AG09309 (cell line): ENCODE data around the gene POFUT1.
"Not testable (repeated sequence)": the region's sequence is repeated elsewhere in the genome, so short reads cannot be mapped to it uniquely, and the experiment has no call there.

Source experiments
- DNase-seq: peaks from one replicate; pipeline ENCODE4 v3.0.0-alpha.2; 2010; ENCODE audit warnings: low read depth
- H3K4me3 ChIP-seq: 2 replicates; pipeline ENCODE4 v1.5.1; 2011; ENCODE audit warnings: mild to moderate bottlenecking, low read depth, low read length, moderate library complexity; ENCODE audit not compliant: control insufficient read depth
- CTCF ChIP-seq: IDR thresholded peaks from 2 replicates; pipeline ENCODE4 v1.5.1; 2011; ENCODE audit warnings: mild to moderate bottlenecking, low read depth, low read length, inconsistent platforms; ENCODE audit not compliant: insufficient read depth, control insufficient read depth; ENCODE audit errors: missing control alignments

Gene POFUT1

GRCh38 chr20:32189123-32189410 is 18.6 kb upstream of the POFUT1 start:
- no peak for TF ChIP-seq CTCF
- no peak for DNase-seq
- no peak overlapping the region for H3K4me3 ChIP-seq

GRCh38 chr20:32189691-32190615 is 17.7 kb upstream of the POFUT1 start:
- H3K4me3 ChIP-seq: peak overlapping the region; percentile 73
- DNase-seq: no peak
- TF ChIP-seq CTCF: no peak

- no peak for TF ChIP-seq CTCF
- no peak for DNase-seq
- peak overlapping the region; percentile 73 for H3K4me3 ChIP-seq
Measured at GRCh38 chr20:32190616-32191415, 16.9 kb upstream of the POFUT1 start.

- no peak for DNase-seq
- no peak overlapping the region for H3K4me3 ChIP-seq
- TF ChIP-seq CTCF: no peak
Measured at GRCh38 chr20:32191422-32191821, 16.3 kb upstream of the POFUT1 start.

GRCh38 chr20:32191873-32192272 is 15.8 kb upstream of the POFUT1 start:
- no peak for TF ChIP-seq CTCF
- DNase-seq: no peak
- no peak overlapping the region for H3K4me3 ChIP-seq

GRCh38 chr20:32192698-32193097 is 15.0 kb upstream of the POFUT1 start:
- no peak for DNase-seq
- no peak overlapping the region for H3K4me3 ChIP-seq

GRCh38 chr20:32193336-32193735 is 14.3 kb upstream of the POFUT1 start:
- DNase-seq, H3K4me3 ChIP-seq: not testable (repeated sequence)

More at GRCh38 chr20:32192698-32193097, 15.0 kb upstream of the POFUT1 start:
- TF ChIP-seq CTCF: no peak
